HCT116 (cell line): ENCODE data around the gene CPT1C. TPM values are rescaled to one million over a fixed set of nuclear protein-coding genes. Genes with fewer than 3 reads are reported as not detected.

ENCODE experiments used
- ATAC-seq: fragments of 200-7000 bp; cut with Tn5 transposase; 2 replicates; pipeline ENCODE4 v1.9.1; 2020; ENCODE audit warnings: mild to moderate bottlenecking, moderate library complexity
- BruUV-seq: library from RNA; stranded (reverse); fragments of 400-500 nt; replicated peaks from 2 replicates; lab custom pipeline; 2021; lab: Mats Ljungman, UMichigan
- CTCF ChIA-PET: fragments of 300-600 bp; sonication (Branson Sonifier 250); formaldehyde crosslinking; loops from one replicate; lab custom pipeline; 2021; ENCODE audit warnings: antibody characterized with exemption; lab: Charles Lee
- POLR2A ChIA-PET: fragments of 300-600, 350-600 bp; sonication (Branson Sonifier 250); formaldehyde crosslinking; loops from one replicate; lab custom pipeline; 2021; ENCODE audit warnings: antibody characterized with exemption; lab: Charles Lee
- RAD21 ChIA-PET, 2 experiments: fragments of 300-600 bp; sonication (Branson Sonifier 250); formaldehyde crosslinking; loops; one replicate each; lab custom pipeline; 2023; ENCODE audit warnings: low total read pairs in 2 of 2; ENCODE audit not compliant: uncharacterized antibody in 2 of 2, unreplicated experiment in 2 of 2, low non-redundant PET in 1 of 2; lab: Charles Lee
- DNase-seq: peaks from one replicate; pipeline ENCODE4 v3.0.0-alpha.2; 2010; ENCODE audit warnings: low read depth, low spot score
- H2AFZ ChIP-seq: fragments of 200-600 bp; shearing (Covaris generic), sonication (generic); 2 replicates; pipeline ENCODE4 v1.6.1; 2017; ENCODE audit warnings: low read depth, mixed run types, mixed read lengths, antibody characterized with exemption, low read length; ENCODE audit not compliant: poor library complexity, severe bottlenecking
- H3K27ac ChIP-seq: 2 replicates; pipeline ENCODE4 v1.5.1; 2012; ENCODE audit warnings: low read depth, low read length
- H3K27me3 ChIP-seq: fragments of 200-600 bp; sonication (generic); 2 replicates; pipeline ENCODE4 v1.6.1; 2016; ENCODE audit warnings: mixed run types, low read length, mixed read lengths; ENCODE audit not compliant: insufficient read depth
- H3K36me3 ChIP-seq, 2 experiments: fragments of 200-500 bp in 1 of 2; fragments of 200-600 bp in 1 of 2; sonication (Bioruptor generic) in 1 of 2; sonication (generic) in 1 of 2; 2 replicates each; pipeline versions ENCODE4 v1.5.1 to v1.6.1; 2014 to 2016; ENCODE audit warnings: low read length in 2 of 2, inconsistent platforms in 1 of 2, mixed read lengths in 1 of 2, mixed run types in 1 of 2; ENCODE audit not compliant: insufficient read depth in 2 of 2, control insufficient read depth in 1 of 2
- H3K4me1 ChIP-seq, 2 experiments: fragments of 200-600 bp in 1 of 2; sonication (generic) in 1 of 2; 2 replicates each; pipeline versions ENCODE4 v1.5.1 to v1.6.1; 2012 to 2017; ENCODE audit warnings: low read length in 2 of 2, inconsistent platforms in 1 of 2, mild to moderate bottlenecking in 1 of 2, mixed read lengths in 1 of 2, mixed run types in 1 of 2, moderate library complexity in 1 of 2; ENCODE audit not compliant: insufficient read depth in 2 of 2, control insufficient read depth in 1 of 2
- H3K4me2 ChIP-seq: fragments of 200-600 bp; sonication (generic); 2 replicates; pipeline ENCODE4 v1.6.1; 2017; ENCODE audit warnings: mixed run types, low read length, mixed read lengths
- H3K4me3 ChIP-seq, 2 experiments: fragments of 200-600 bp in 1 of 2; sonication (generic) in 1 of 2; replicated peaks in 1 of 2; 2 replicates each; pipeline ENCODE4 v1.5.1; 2011 to 2016; ENCODE audit warnings: low read length in 2 of 2, control low read depth in 1 of 2, low read depth in 1 of 2, mild to moderate bottlenecking in 1 of 2, mixed read lengths in 1 of 2, mixed run types in 1 of 2
- H3K79me2 ChIP-seq: fragments of 200-600 bp; sonication (generic); 2 replicates; pipeline ENCODE4 v1.6.1; 2017; ENCODE audit warnings: mild to moderate bottlenecking, mixed run types, low read length, moderate library complexity, mixed read lengths; ENCODE audit not compliant: insufficient read depth
- H3K9ac ChIP-seq: fragments of 200-600 bp; sonication (generic); 2 replicates; pipeline ENCODE4 v1.6.1; 2016; ENCODE audit warnings: low read length, mixed read lengths
- H3K9me2 ChIP-seq: fragments of 200-600 bp; sonication (generic), shearing (Covaris generic); 2 replicates; pipeline ENCODE4 v1.6.1; 2017; ENCODE audit warnings: mixed run types, mild to moderate bottlenecking, moderate library complexity; ENCODE audit not compliant: insufficient read depth
- H3K9me3 ChIP-seq, 2 experiments: fragments of 200-500 bp in 1 of 2; fragments of 200-600 bp in 1 of 2; sonication (Bioruptor generic) in 1 of 2; sonication (generic) in 1 of 2; 2 replicates each; pipeline ENCODE4 v1.6.1; 2014 to 2017; ENCODE audit warnings: low read length in 2 of 2, mixed read lengths in 2 of 2, inconsistent platforms in 1 of 2, low read depth in 1 of 2, mild to moderate bottlenecking in 1 of 2, mixed run types in 1 of 2, moderate library complexity in 1 of 2; ENCODE audit not compliant: control insufficient read depth in 1 of 2, insufficient read depth in 1 of 2
- H4K20me1 ChIP-seq: fragments of 200-600 bp; sonication (generic), shearing (Covaris generic); 2 replicates; pipeline ENCODE4 v1.6.1; 2017; ENCODE audit warnings: mixed run types, mild to moderate bottlenecking, moderate library complexity; ENCODE audit not compliant: insufficient read depth
- ATF3 ChIP-seq: IDR thresholded peaks from 2 replicates; pipeline ENCODE4 v1.6.1; 2012
- CBX3 ChIP-seq: IDR thresholded peaks from 2 replicates; pipeline ENCODE4 v1.6.1; 2012; ENCODE audit warnings: low read depth
- CEBPB ChIP-seq: IDR thresholded peaks from 2 replicates; pipeline ENCODE4 v1.6.1; 2012; ENCODE audit warnings: low read depth
- EGR1 ChIP-seq: IDR thresholded peaks from 2 replicates; pipeline ENCODE4 v1.6.1; 2012; ENCODE audit warnings: low read depth
- EZH2phosphoT487 ChIP-seq: fragments of 200-600 bp; IDR thresholded peaks from 2 replicates; pipeline ENCODE4 v1.6.1; 2018; ENCODE audit warnings: antibody characterized with exemption, borderline replicate concordance
- FOSL1 ChIP-seq: IDR thresholded peaks from 2 replicates; pipeline ENCODE4 v1.6.1; 2012; ENCODE audit warnings: low read depth
- JUND ChIP-seq: IDR thresholded peaks from 2 replicates; pipeline ENCODE4 v1.6.1; 2012
- MAX ChIP-seq: IDR thresholded peaks from 2 replicates; pipeline ENCODE4 v1.6.1; 2012
- POLR2A ChIP-seq: IDR thresholded peaks from 2 replicates; pipeline ENCODE4 v1.7.0; 2011; ENCODE audit warnings: borderline replicate concordance; ENCODE audit not compliant: insufficient read depth, insufficient read length; ENCODE audit errors: extremely low read depth
- POLR2AphosphoS5 ChIP-seq: IDR thresholded peaks from 2 replicates; pipeline ENCODE4 v1.6.1; 2011; ENCODE audit warnings: mild to moderate bottlenecking, low read depth, low read length, moderate library complexity
- REST ChIP-seq: IDR thresholded peaks from 2 replicates; pipeline ENCODE4 v1.6.1; 2012; ENCODE audit warnings: low read depth
- SP1 ChIP-seq: IDR thresholded peaks from 2 replicates; pipeline ENCODE4 v1.6.1; 2012; ENCODE audit warnings: low read depth
- SRF ChIP-seq: IDR thresholded peaks from 2 replicates; pipeline ENCODE4 v1.6.1; 2012; ENCODE audit warnings: low read depth
- TCF7L2 ChIP-seq: IDR thresholded peaks from 2 replicates; pipeline ENCODE4 v1.7.0; 2011; ENCODE audit warnings: borderline replicate concordance, inconsistent platforms; ENCODE audit not compliant: insufficient read depth, insufficient read length; ENCODE audit errors: extremely low read depth
- YY1 ChIP-seq: IDR thresholded peaks from 2 replicates; pipeline ENCODE4 v1.6.1; 2011; ENCODE audit warnings: low read length, low read depth, moderate library complexity, mild to moderate bottlenecking; ENCODE audit not compliant: insufficient replicate concordance; ENCODE audit errors: extremely low read depth
- ZBTB33 ChIP-seq: IDR thresholded peaks from 2 replicates; pipeline ENCODE4 v1.6.1; 2011; ENCODE audit warnings: mild to moderate bottlenecking, low read length, moderate library complexity; ENCODE audit not compliant: insufficient replicate concordance; ENCODE audit errors: extremely low read depth
- intact Hi-C: fragments of 100-400 bp; cut with micrococcal nuclease; formaldehyde crosslinking; loops from 2 replicates; pipeline ENCODE4 v1.10.0; 2022
- total RNA-seq: library from RNA; stranded (reverse); gene quantifications from one replicate; pipeline ENCODE4 v1.2.1, GENCODE V29; 2021; ENCODE audit not compliant: unreplicated experiment

The CPT1C gene
- total RNA-seq, 1 experiment from 2014 or later, result 12.0 TPM

GRCh38 chr19:49643466-49643865 lies 47.5 kb upstream of the CPT1C start:
- TF ChIP-seq FOSL1 (no peak), CBX3 (no peak), YY1 (no peak), ATF3 (no peak), EGR1 (no peak), POLR2A (no peak), EZH2phosphoT487 (no peak), ZBTB33 (no peak), CEBPB (no peak), POLR2AphosphoS5 (no peak), TCF7L2 (no peak), SP1 (no peak), REST (no peak), MAX (no peak), JUND (no peak), SRF (no peak)
- H3K27ac ChIP-seq, result peak overlapping the region; percentile 90; the same call in 1 of the 2 replicates
- peaks cover 70% of the 10 kb centered on the region for H3K79me2 ChIP-seq
- CTCF ChIA-PET, result interaction anchor here (0.9 kb wide), 1 partner anchor 37 kb away, joined by 3 read pairs; no protein-coding TSS in a partner anchor
- peaks cover 13 to 16% of the 10 kb centered on the region in 2 experiments; a peak in 3 of 4 replicates for H3K36me3 ChIP-seq
- no peaks in the 10 kb centered on the region for H3K9me2 ChIP-seq
- no peak for ATAC-seq
- BruUV-seq, result no TSS peak
- POLR2A ChIA-PET, result interaction anchor here (1.0 to 1.3 kb wide), 2 partner anchors 21 to 33 kb away, joined by 3 to 8 read pairs; no protein-coding TSS in a partner anchor
- H3K4me2 ChIP-seq, result peak overlapping the region; percentile 81
- H3K4me1 ChIP-seq, result peaks cover 12 to 28% of the 10 kb centered on the region in 2 experiments
- H3K27me3 ChIP-seq, result no peaks in the 10 kb centered on the region
- H3K9me3 ChIP-seq, result no peaks in the 10 kb centered on the region
- intact Hi-C loops, result no loop called here
- H4K20me1 ChIP-seq, result no peaks in the 10 kb centered on the region
- H2AFZ ChIP-seq, result no peak overlapping the region
- peak overlapping the region; percentile 75 to 92 for H3K4me3 ChIP-seq
- RAD21 ChIA-PET, result no interaction called here
- DNase-seq, result no peak
- peak overlapping the region; percentile 99 for H3K9ac ChIP-seq
